Measurements from ENCODE around the gene TMEM72. TPM values are rescaled to one million over a fixed set of nuclear protein-coding genes. Genes with fewer than 3 reads are reported as not detected.

Gene TMEM72
- total and polyA plus RNA-seq, 2 of the 13 experiments (the other 11 are each of a cell fraction or from before 2014, with no cell fraction given): 0.04 TPM; not detected in 1

DNA sequence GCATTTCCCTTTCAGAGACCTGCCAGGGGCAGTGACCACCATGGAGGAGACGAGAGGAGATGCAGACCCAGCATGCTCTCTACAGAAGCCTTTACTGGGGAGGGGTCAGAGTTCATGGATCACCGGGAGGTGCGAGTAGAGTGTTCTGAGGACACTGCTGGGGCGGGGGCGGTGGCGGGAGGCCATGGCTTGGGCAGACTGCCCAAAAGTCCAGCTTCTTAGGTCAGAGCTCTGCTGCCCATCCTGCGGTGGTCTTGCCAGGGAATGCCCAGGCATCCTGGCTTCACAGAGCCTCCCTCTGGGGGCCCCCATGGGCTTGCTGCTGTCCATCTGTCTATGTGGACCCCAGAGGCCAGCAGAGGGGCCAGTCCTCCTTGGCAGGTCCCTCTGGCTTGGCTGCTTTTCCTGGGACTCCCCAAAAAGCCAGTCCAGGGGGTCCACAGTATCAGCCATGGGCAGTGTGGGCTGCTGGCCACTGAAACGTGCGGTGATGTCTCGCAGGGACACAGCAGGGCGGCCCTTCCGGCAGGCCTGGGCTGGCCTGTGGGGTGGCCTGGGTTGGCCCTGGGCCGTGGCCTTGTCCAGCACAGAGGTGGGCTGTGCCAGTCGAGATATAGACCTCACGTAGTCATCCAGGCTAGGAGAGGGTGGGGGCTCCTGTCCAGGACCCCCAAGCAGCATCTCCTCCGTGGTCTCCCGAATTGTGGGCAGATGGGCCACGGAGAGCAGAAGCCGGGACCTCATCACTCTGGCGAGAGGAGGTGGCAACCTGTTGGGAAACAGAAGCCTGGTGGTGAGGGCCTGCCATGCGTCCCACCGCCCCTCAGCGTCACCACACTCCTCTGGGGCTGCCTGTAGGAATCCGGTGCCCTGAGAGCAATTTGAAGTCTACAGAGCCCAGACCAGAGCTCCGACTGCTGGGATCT, 66.4 kb downstream of the TMEM72 start (continued):
- TF ChIP-seq, protein P1, sequence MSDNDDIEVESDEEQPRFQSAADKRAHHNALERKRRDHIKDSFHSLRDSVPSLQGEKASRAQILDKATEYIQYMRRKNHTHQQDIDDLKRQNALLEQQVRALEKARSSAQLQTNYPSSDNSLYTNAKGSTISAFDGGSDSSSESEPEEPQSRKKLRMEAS (IDR thresholded peaks at IDR 0.05): 0 out of 2 replicates have a peak, but pooled peaks have one; percentile 29
- TF ChIP-seq HMG20B (CRISPR knock-in tag; conservative IDR thresholded peaks at IDR 0.05): 0 out of 2 replicates have a peak, but pooled peaks have one; percentile 15
- TF ChIP-seq ZMYM2 (CRISPR knock-in tag; IDR thresholded peaks at IDR 0.05): no peak
- TF ChIP-seq HNF4G (IDR thresholded peaks at IDR 0.05; ENCODE audit: borderline replicate concordance, low read depth, low read length): no peak
- TF ChIP-seq HNF4G (CRISPR knock-in tag; IDR thresholded peaks at IDR 0.05; ENCODE audit: borderline replicate concordance, low read depth): 0 out of 2 replicates have a peak, but pooled peaks have one; percentile 18
- peak; percentile 93; the same call in 1 of the 2 replicates for TF ChIP-seq ZNF674 (CRISPR knock-in tag; IDR thresholded peaks at IDR 0.05; ENCODE audit: low read depth)
- no peak for TF ChIP-seq ERF (CRISPR knock-in tag; IDR thresholded peaks at IDR 0.05)

DNA sequence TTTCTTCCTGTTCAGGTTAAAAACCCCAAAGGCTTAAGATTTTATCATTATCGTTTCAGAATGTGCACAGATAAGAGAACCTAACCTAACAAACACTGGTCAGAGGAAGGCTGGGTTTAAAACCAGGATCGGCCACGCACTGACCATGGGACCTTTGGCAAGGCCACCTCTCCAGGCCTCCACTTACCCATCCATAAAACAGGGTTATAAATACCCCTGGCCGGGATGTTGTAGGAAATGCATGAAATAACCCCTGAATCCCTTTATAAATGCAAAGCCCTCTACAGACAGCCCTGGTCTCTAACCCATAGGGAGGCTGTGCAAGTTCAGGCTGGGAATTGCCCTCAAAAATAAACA, 67.1 kb downstream of the TMEM72 start:
- intact Hi-C loops (cut with micrococcal nuclease; ENCODE audit: unreplicated experiment) (no loop called here), in situ Hi-C loops (cut with HindIII; ENCODE audit: extremely low pct_ligation_motif_present, low pct_unique_long_range_greater_than_20kb) (loop anchor here (5.0 kb wide), 1 partner anchor 46 kb away; no protein-coding TSS in a partner anchor)
- Histone ChIP-seq H3K36me3 (replicated peaks in 1 of 2; ENCODE audit: control insufficient read depth in 1 of 2, insufficient read depth in 2 of 2, low read length in 2 of 2) (peaks cover under 1 to 25% of the 10 kb centered on the region in 2 experiments; a peak in 3 of 5 replicates), H3K4me1 (ENCODE audit: insufficient read depth, low read length) (peaks cover 77% of the 10 kb centered on the region), H4K20me1 (ENCODE audit: insufficient read depth, low read length) (peaks cover 40% of the 10 kb centered on the region), H3K79me2 (ENCODE audit: insufficient read depth, low read length) (peaks cover 33% of the 10 kb centered on the region), H3K4me3 (replicated peaks in 1 of 3; ENCODE audit: insufficient read depth in 1 of 3, low read depth in 2 of 3, low read length in 3 of 3) (peak overlapping the region; percentile 64 to 89 (median 78)), H3K9ac (ENCODE audit: insufficient read depth, low read depth, low read length) (peak overlapping the region; percentile 95), H3K27ac (ENCODE audit: extremely low read length, insufficient read depth, low read length) (peak overlapping the region; percentile 97), H2AFZ (ENCODE audit: low read length) (no peak overlapping the region), H3K27me3 (ENCODE audit: control insufficient read depth in 1 of 2, insufficient read depth in 2 of 2, low read length in 2 of 2) (no peaks in the 10 kb centered on the region; a peak in 1 of 5 replicates), H3K9me3 (ENCODE audit: low read length) (no peaks in the 10 kb centered on the region), H3K4me2 (ENCODE audit: low read depth, low read length) (peak overlapping the region; percentile 90)
- ChIA-PET POLR2A (interaction anchor here (0.6 to 12.6 kb wide), 19 partner anchors 13 to 1569 kb away, joined by 3 to 863 read pairs (median 9); partner anchors contain the start of genes HNRNPF, RASSF4, TMEM72 and ZNF22), CTCF (ENCODE audit: low intra/inter-chr PET ratio, low total read pairs) (no interaction called here)
- BruUV-seq (replicated peaks): TSS peak; percentile 84
- WGBS (ENCODE audit: low lambda C conversion rate): 3% methylated on average over 4 of the region's 4 CpGs
- FAIRE-seq (peak; percentile 46), ATAC-seq (no peak), DNase-seq (ENCODE audit: low spot score) (no peak)
- TF ChIP-seq ZNF790 (CRISPR knock-in tag; IDR thresholded peaks at IDR 0.05; ENCODE audit: borderline replicate concordance): 0 out of 2 replicates have a peak, but pooled peaks have one; percentile 38
- 0 out of 2 replicates have a peak, but pooled peaks have one; percentile 29 for TF ChIP-seq ZNF570 (CRISPR knock-in tag; IDR thresholded peaks at IDR 0.05; ENCODE audit: borderline replicate concordance)
- TF ChIP-seq SRF (IDR thresholded peaks at IDR 0.05; ENCODE audit: low read depth, low read length): no peak
- TF ChIP-seq HNF4G (IDR thresholded peaks at IDR 0.05; ENCODE audit: borderline replicate concordance, low read depth, low read length): no peak
- TF ChIP-seq HNF4G (CRISPR knock-in tag; IDR thresholded peaks at IDR 0.05; ENCODE audit: borderline replicate concordance, low read depth): no peak
- TF ChIP-seq ZNF883 (CRISPR knock-in tag; IDR thresholded peaks at IDR 0.05; ENCODE audit: not compliant biosample characterization): no peak
- no peak for TF ChIP-seq TSC22D2 (CRISPR knock-in tag; IDR thresholded peaks at IDR 0.05; ENCODE audit: borderline replicate concordance)
- 0 out of 2 replicates have a peak, but pooled peaks have one; percentile 18 for TF ChIP-seq ZNF558 (CRISPR knock-in tag; IDR thresholded peaks at IDR 0.05; ENCODE audit: borderline replicate concordance)
- 0 out of 2 replicates have a peak, but pooled peaks have one; percentile 27 for TF ChIP-seq PAX8 (CRISPR knock-in tag; IDR thresholded peaks at IDR 0.05; ENCODE audit: borderline replicate concordance)
- 0 out of 2 replicates have a peak, but pooled peaks have one; percentile 29 for TF ChIP-seq ZNF510 (CRISPR knock-in tag; IDR thresholded peaks at IDR 0.05; ENCODE audit: low read depth)
- peak; percentile 9; the same call in 1 of the 2 replicates for TF ChIP-seq ZFX (CRISPR knock-in tag; IDR thresholded peaks at IDR 0.05; ENCODE audit: low read depth)
- TF ChIP-seq GZF1 (CRISPR knock-in tag; IDR thresholded peaks at IDR 0.05): peak; percentile 29; the same call in 1 of the 2 replicates
- 0 out of 2 replicates have a peak, but pooled peaks have one; percentile 68 for TF ChIP-seq ZNF30 (CRISPR knock-in tag; IDR thresholded peaks at IDR 0.05)
- TF ChIP-seq ZNF629 (CRISPR knock-in tag; conservative IDR thresholded peaks at IDR 0.05): peak; percentile 83; the same call in 1 of the 2 replicates
- TF ChIP-seq, protein P2, sequence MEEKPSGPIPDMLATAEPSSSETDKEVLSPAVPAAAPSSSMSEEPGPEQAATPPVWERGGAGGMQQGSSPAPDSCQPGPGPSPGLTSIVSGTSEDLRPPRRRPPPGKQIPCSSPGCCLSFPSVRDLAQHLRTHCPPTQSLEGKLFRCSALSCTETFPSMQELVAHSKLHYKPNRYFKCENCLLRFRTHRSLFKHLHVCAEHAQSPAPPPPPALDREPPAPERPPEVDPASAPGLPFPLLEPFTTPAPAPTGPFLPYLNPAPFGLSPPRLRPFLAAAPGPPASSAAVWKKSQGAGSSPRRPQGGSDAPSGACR (CRISPR knock-in tag; IDR thresholded peaks at IDR 0.05): 0 out of 2 replicates have a peak, but pooled peaks have one; percentile 14
